Inflammatory macrophage treated with lipopolysaccharide for 4 hours (primary cell): ENCODE measurements around the gene ADRA1B.
A peak's percentile ranks its signal among the peaks of the same experiment; 100 is the strongest.
"Not testable (repeated sequence)": the region's sequence is repeated elsewhere in the genome, so short reads cannot be mapped to it uniquely, and the experiment has no call there.

Experiments used
- DNase-seq: peaks from one replicate; pipeline ENCODE4 v3.0.0-alpha.2; 2020

Gene ADRA1B

DNA sequence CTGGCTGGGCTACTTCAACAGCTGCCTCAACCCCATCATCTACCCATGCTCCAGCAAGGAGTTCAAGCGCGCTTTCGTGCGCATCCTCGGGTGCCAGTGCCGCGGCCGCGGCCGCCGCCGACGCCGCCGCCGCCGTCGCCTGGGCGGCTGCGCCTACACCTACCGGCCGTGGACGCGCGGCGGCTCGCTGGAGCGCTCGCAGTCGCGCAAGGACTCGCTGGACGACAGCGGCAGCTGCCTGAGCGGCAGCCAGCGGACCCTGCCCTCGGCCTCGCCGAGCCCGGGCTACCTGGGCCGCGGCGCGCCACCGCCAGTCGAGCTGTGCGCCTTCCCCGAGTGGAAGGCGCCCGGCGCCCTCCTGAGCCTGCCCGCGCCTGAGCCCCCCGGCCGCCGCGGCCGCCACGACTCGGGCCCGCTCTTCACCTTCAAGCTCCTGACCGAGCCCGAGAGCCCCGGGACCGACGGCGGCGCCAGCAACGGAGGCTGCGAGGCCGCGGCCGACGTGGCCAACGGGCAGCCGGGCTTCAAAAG is 55.7 kb downstream of the ADRA1B start:
- no peak for DNase-seq

DNA sequence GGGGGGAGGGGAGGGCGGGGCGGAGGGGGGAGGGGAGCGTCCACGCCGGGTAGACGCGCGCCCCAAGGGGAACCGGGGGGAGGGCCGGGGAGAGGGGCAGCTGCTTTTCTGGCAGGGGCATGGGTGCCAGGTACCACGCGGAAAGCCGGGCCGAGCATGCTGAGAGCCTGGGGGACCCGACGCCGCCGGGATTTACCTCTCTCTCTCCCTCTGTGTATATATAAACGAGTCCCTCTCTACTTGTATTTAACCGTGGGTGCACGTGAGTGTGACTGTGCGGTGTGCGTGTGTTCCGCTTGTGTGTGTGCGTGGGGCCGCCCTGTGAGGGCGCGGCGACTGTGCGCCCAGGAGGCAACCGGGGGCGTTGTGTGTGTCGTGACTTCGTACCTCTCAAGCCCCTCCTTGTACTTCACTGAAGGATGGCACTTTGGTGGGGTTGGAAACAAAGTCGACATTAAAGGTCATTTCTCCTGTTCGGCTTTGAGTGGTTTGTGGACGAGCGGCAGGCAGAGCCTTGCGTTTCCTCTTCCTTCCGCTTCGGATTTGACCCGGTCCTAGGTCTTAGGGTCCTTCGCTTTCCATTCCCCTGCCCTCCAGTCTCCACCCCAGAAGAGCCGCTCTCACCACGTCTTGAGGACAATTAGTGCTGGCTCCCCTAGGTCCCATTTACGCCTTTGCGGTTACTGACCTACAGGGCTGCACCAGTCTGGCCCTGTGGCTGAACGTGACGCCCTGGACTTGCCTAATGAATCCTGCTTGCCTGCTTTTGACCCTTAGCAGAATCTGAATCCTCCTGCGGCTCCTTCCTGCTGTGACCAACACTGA is 56.5 kb downstream of the ADRA1B start:
- no peak for DNase-seq

DNA sequence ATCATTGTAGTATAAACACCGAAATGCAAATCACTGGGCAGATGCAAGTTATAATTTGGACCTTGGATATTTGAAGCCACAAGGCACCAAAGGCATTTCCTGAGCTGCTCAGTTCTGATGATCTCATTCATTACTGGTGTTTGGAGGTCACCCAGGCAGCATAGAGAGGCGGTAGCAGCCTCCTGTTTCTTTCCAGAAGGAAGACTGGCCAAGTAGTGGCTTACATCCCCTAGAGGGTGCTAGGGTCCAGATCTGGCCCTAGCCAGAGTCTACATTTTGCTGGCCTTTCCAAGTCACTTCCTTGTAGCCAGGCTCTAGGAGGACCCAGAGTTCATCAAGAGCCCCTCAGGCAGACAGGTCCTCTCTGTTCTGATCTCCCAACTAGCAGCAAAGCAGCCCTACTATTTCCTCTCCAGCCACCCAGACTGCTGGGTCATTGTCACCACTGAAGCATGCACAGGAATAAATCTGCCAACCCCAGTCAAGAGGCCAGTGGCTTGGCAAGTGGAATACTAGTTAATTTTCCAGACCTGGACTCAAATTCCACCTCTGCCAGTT is 59.3 kb downstream of the ADRA1B start:
- DNase-seq, result no peak

DNA sequence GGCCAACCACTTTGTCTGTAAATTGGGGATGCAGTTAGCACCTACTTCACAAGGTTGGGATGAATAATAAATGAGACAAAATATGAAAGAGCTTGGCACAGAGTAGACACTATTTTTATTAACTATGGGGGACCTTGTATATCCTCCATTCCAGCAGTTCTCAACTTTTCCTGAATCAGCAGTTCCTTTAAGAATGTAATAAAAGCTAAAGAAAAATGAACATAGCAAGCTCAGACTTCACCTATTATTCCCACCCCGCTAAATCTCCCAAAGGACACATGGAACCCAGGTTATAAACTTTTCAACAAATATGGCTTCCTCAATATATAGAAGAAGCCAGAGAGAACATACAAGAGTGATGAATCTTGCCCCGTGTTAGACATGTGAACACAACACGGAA is 60.6 kb downstream of the ADRA1B start:
- DNase-seq, result no peak

DNA sequence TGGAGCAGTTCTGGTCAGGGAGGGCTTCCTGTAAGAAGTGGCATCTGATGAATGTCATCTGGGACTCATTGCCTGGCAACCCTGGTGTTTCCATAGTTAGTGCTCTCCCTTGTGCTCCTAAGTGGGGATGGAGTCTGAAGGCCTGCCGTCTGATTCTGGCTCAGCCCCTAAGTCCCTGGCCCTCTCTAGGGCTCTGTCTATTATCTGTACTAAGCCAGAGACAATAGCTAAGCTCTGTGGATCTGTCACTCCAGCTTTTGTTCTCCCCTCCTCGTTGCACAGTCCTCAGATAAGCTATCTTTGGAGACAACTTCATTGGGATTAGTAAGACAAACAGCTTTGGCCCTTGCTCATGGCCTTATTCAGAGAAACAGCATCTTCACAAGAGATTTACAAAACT is 62.1 kb downstream of the ADRA1B start:
- no peak for DNase-seq

DNA sequence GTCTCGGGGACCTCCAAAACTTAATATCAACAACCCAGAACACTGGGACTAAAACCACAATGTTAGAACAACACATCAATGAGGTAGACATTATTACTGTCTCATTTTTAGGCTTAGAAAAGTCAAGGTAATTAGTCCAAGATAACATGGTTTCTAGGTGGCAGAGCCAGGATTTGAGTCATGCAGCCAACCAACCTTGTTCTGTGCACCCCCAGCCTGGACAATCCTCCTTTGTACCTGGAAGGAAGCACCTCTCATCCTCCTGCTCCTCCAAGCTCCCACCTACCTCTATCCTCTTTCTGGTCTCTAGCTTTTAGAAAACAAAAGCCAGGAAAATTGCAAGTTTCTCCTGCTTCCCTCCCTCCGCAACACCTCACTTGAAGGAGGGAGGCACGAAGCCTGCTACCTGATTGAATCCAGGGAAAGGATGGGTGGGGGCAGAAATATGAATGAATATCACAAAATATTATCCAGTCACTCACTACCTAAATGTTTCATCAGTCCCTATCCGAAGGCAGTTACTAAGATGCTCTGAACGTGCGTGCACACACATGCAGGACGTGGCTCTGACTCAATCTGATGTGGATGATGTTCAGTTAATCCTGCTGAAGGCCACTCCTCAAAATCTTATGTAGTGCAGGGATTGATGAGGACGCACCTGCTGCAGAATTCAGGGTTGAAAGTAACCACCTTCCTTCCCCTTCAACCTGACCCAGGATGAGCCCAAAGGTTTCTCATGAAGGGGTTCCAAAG is 66.3 kb downstream of the ADRA1B start:
- DNase-seq, result no peak

DNA sequence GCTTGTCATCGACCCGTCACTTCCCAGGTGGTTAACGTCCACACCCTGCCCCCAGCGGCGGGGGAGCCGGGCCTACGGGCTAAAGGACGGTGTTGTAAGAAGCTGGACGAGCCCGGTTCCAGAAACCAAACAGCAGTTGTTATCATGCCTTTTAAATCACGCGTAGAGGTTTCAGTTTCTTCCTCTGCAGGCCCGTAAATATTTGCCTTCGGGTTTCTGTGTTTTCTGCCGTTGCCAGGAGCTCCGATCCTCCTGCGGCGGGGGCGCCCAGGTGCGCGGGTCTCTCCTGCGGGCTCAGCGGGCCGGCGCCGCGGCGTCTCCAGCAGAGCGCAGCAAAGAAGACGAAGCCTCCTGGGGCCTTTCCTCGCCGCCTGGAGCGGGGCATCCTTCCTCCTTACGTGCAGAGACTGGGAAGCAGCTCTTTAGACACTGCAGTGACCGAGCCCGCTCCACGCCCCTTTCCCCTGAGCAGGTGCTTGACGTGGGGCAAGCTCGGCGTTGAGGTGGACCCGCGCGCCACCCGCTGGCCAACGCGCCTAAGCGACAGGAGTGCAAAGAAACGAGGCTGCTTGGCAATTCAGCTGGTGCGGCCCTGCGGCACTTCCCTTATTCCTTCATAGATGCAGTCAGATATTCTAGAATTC is 70.9 kb downstream of the ADRA1B start:
- peak; percentile 67 for DNase-seq

DNA sequence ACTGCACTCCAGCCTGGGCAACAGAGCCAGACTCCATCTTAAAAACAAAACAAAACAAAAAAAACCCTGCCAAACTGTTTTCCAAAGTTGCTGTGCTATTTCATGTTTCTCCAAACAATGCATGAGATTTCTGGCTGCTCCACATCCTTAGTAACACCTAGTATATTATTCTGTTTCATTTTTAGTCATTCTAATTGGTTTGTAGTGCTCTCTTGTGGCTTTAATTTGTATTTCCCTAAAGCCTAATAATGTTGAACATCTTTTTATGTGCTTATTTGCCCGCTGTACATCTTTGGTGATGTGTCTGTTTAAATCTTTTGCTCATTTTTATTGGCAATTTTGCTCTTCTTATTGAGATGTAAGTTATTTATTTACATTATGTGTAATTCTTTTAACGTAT is 74.2 kb downstream of the ADRA1B start:
- DNase-seq, result no peak

DNA sequence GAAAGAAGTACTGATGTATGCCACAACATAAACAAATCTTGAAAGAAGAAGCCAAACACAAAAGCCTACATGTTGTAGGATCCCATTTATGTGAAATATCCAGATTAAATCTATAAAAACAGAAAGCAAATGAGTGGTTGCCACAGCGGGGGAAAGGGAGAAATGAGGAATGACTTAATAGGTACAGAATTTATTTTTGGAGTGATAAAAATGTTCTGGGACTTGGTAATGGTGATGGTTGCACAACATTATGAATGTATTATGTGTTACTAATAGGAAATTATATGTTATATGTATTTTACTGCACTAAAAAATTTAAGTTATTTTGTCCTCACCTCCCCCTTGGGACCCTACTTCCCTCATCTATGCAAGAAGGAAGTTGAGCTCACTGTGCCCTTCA is 76.3 kb downstream of the ADRA1B start:
- DNase-seq, result no peak

DNA sequence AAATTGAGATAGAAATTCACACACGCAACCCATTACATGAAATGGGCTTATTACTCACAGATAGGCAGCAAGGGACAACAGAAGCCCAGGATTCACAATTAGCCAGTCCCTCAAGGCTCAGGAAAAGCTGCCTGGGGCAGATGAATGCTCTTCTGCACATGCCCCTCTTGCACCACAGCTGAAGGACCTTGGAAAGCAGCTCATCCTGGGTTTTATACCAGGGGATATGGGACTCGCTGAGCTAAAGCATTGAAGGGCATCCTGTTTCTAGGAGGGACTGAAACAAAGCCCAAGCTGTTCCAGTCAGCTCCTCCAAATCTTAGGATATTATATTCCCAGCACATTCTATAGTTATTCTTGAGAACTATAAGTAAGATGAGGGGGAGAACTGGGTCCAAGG is 76.9 kb downstream of the ADRA1B start:
- DNase-seq, result no peak

DNA sequence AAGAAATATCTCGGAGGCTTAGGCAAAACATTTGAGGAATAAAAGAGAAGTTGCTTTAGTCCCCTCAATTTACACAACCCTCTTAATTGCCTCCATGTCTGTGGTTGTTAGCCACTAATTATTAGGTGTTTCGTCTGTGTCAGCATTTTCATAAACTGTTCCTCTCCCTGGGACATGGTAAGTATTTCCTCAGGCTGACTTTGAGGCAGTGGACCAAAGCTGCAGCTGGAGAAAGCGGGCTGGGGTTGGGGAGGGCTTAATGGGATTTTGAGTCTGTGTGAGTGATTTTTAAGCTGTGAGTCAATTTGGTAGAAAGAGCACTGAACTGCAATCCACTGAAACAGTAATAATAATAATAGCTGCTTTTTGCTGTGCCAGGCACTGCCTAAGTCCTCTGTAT is 79.6 kb downstream of the ADRA1B start:
- DNase-seq, result no peak

DNA sequence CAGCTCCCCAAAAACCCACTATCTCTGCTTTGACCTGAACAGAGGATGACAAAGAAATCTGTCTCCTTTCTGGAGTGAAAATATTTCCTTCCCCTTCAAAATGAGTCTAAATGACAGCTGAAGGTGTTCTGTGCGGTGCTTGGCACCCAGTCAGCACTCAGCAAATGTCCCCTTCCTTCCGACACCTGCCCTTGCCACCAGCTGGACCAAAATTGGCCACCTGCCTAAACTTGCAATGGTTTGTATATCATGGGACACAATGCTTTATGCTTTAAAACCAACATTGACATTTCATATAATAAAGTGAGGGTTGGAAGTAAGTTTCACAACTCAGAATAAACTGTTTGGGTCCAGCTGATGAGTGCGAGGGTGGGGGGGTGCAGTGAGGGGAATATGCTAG is 85.2 kb downstream of the ADRA1B start:
- no peak for DNase-seq

DNA sequence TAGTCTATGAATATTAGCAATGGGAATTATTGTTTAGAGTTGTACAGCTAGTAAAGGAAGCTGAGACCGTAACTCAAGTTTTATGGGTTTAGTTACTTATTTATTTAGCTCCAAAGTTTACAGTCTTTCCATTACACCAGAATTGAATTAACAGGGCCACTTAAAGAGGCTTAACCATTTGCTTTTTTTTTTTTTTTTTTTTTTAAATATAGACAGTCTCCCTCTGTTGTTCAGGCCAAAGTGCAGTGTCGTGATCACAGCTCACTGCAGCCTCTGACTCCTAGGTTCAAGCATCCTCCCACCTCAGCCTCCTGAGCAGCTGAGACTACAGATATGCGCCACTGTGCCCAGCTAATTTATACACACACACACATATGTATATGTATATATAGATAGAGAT is 91.2 kb downstream of the ADRA1B start:
- DNase-seq, result no peak

DNA sequence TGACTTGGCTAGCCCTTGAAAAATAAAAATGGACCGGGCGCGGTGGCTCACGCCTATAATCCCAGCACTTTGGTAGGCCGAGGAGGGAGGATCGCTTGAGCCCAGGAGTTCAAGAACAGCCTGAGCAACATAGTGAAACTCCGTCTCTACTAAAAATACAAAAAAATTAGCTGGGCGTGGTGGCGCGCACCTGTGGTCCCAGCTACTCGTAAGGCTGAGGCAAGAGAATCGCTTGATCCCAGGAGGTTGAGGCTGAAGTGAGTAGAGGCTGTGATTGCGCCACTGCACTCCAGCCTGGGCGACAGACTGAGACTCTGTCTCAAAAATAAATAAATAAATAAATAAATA is 92.2 kb downstream of the ADRA1B start:
- DNase-seq, result not testable (repeated sequence)

DNA sequence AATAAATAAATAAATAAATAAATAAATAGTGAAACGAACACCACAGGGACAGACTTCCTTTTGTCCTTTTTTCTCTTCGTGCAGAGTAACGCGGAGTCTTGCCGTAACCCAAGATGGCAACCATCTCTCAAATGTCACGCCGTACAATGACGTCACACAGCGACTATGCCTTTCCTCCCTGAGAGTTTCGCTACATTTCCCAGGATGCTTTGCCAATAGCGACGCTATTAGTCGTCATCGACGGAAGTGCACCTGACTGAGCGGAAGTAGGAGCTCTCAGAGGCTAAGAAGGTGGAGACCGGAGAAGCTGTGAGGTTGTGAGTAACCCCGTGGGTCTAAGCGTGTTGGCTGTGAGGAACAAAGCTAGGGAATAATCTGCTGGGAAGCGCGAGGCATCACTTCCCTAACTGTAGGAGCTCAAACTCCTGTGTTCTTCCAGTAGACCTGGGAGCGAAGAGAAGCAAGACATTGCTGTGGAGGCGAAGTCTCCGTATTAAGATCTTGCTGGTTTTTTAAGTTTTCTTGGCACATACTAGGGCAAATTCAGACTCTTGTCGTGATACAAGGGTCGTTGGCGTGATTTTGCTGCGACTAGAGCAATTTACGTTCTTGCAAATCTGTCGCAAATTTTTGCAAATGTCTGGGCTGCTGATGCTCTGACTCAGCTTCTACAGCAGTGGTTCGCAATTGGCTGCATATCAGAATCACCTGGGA is 92.8 kb downstream of the ADRA1B start, which contains the start of gene TTC1:
Gene TTC1 (plus strand): TSS at position 263 of the 714 bp plus-strand sequence. CDS start 1,390 bp downstream, outside the sequence.
- peak; percentile 99 for DNase-seq

DNA sequence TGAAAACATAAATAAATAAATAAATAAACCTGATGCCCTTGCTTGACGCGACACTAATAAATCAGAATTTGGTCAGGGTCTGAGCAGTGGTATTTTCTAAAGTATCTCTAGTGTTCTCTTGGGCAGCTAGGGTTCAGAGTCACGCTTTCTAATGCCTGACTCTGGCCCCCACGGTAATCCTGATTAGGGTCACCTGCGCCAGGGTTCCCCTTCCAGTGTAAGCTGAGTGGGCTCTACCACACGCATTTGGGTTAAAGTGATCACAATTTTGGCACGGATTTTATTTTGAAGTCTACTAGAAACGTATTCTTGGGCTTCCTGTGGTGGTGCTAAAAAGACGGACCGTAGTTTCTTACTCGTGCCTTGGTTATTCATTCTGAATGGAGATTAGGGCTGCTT is 93.3 kb downstream of the ADRA1B start:
- peak; percentile 24 for DNase-seq

DNA sequence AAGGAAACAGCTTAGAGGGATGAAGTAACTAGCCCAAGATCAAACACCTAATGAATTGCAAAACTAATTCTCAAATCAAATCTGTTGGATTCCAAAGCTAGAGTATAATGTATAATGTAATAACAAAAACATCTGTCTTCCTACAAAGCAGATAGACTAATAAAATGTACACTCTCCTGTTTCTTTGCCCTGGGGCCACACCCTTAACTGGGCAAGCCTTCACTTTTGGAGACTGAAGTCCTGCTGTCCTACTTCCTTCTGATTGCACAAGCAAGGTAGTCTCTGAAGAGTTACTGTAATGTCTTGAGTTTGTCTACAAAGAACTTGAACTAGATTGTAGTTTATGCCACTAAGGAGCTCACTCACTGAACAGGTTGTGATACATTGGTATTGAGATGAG is 95.2 kb downstream of the ADRA1B start:
- DNase-seq, result peak; percentile 18

DNA sequence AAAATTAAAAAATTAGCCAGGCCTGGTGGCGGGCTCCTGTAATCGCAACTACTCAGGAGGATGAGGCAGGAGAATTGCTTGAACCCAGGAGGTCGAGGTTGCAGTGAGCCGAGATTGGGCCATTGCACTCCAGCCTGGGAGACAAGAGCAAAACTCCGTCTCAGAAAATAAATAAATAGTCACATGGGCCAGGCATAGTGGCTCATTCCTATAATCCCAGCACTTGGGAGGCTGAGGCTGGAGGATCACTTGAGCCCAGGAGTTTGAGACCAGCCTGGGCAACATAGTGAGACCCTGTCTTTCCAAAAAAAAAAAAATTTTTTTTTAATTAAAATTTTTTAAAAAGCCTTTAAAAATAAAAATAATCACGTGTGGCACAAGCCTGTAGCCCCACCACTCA is 97.9 kb downstream of the ADRA1B start:
- not testable (repeated sequence) for DNase-seq

DNA sequence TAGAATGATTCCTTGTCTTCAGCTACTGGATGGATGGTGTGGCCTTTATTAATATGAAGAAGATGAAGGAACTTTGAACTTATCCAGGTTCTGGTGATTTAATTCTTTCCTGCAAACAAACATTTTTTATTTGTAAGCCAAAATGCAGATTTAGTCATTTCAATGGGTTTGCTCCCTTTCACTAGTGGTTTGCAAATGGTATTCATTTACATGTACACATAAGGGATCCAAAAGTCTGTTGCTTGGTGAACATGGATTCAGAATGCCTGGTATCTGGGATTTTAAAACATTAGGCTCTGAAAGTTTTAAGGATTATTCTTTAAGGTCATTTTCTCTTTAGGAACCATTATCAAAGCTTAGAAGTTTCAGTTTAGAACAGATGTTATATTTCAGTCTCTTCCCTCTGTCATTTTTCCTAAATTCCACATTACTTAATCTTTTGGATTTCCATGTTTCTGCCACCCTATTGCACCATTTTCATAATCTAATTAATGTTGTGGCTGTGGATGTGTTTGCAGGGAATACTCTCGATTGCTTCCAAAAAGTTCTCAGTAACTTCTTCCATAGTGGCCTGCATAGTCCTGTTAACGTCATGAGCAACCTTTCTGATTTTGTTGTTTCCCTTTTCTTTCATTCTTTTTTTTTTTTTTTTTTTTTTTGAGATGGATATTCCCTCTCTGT is 102.8 kb downstream of the ADRA1B start:
- DNase-seq, result no peak

DNA sequence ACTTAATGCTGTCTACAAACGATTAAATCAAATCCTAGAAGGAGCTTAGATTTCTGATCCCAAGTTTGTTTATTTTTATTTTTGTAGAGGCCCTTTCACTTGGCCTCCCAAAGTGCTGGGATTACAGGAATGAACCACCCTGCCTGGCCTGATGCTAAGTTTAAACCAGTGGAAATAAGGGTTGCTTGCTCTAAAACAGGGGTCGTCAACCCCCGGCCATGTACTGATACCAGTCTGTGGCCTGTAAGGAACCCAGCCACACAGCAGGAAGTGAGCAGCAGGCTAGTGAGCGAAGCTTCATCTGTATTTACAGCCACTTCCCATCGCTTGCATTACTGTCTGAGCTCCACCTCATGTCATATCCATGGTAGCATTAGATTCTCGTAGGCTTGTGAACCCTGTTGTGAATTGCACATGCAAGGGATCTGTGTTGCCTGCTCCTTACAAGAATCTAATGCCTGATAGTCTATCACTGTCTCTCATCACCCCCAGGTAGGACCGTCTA is 104.0 kb downstream of the ADRA1B start:
- DNase-seq, result no peak

DNA sequence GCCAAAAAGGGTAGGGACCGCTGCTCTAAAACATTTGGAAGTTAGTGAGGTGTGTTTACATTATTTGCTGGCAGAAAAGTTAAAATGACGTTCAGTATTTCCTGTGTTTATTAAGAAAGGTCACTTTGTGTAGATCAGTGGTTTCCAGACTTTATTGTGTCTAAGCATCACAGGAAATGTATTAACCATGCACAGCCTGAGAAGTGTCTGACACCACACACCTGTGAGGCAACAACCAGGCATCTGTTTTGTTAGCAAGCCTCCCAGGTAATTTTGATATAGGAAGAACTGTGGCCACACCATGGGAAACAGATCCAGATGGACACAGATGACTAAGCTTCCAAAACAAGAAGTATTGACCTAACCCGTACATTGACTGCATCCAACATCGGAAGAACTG is 104.7 kb downstream of the ADRA1B start:
- no peak for DNase-seq
